Fibroblast of the aortic adventitia (primary cell): ENCODE data around the gene PRKAG2. TPM values are rescaled to one million over a fixed set of nuclear protein-coding genes. Genes with fewer than 3 reads are reported as not detected.

Experiments used
- DNase-seq: peaks from one replicate; pipeline ENCODE4 v3.0.0-alpha.2; 2010; ENCODE audit warnings: low read depth
- H3K4me3 ChIP-seq: 2 replicates; pipeline ENCODE4 v1.5.1; 2011; ENCODE audit warnings: low read depth, mild to moderate bottlenecking, control low read depth, low read length, moderate library complexity
- CTCF ChIP-seq: IDR thresholded peaks from 2 replicates; pipeline ENCODE4 v1.5.1; 2011; ENCODE audit warnings: mild to moderate bottlenecking, low read length, control low read depth, inconsistent platforms; ENCODE audit not compliant: insufficient read depth
- total RNA-seq: library from RNA; depleted of rRNA; stranded (reverse); fragments of >200 nt; gene quantifications from 2 replicates; pipeline ENCODE4 v1.2.3, GENCODE V29; 2012; ENCODE audit warnings: low replicate concordance

PRKAG2 gene
- total RNA-seq, 1 donor = 10.0 TPM

- no peak for DNase-seq
- TF ChIP-seq CTCF = no peak
- H3K4me3 ChIP-seq = no peak overlapping the region
Measured at GRCh38 chr7:151731022-151731441, 145.9 kb downstream of the PRKAG2 start.

GRCh38 chr7:151730591-151730990 lies 146.3 kb downstream of the PRKAG2 start:
- no peak for TF ChIP-seq CTCF
- DNase-seq = no peak
- no peak overlapping the region for H3K4me3 ChIP-seq

- no peak for DNase-seq
- TF ChIP-seq CTCF = no peak
- no peak overlapping the region for H3K4me3 ChIP-seq
Measured at GRCh38 chr7:151729521-151729921, 147.4 kb downstream of the PRKAG2 start.

GRCh38 chr7:151728746-151729145 lies 148.2 kb downstream of the PRKAG2 start:
- no peak for DNase-seq
- H3K4me3 ChIP-seq = no peak overlapping the region
- no peak for TF ChIP-seq CTCF

- DNase-seq = no peak
- TF ChIP-seq CTCF = no peak
- H3K4me3 ChIP-seq = no peak overlapping the region
Measured at GRCh38 chr7:151728286-151728660, 148.6 kb downstream of the PRKAG2 start.

GRCh38 chr7:151727579-151728285 lies 149.2 kb downstream of the PRKAG2 start:
- TF ChIP-seq CTCF = no peak
- H3K4me3 ChIP-seq = no peak overlapping the region
- peak; percentile 96 for DNase-seq
